ENCODE results near the gene WTIP.
"Not testable (repeated sequence)": the region's sequence is repeated elsewhere in the genome, so short reads cannot be mapped to it uniquely, and the experiment has no call there.

The WTIP gene

DNA sequence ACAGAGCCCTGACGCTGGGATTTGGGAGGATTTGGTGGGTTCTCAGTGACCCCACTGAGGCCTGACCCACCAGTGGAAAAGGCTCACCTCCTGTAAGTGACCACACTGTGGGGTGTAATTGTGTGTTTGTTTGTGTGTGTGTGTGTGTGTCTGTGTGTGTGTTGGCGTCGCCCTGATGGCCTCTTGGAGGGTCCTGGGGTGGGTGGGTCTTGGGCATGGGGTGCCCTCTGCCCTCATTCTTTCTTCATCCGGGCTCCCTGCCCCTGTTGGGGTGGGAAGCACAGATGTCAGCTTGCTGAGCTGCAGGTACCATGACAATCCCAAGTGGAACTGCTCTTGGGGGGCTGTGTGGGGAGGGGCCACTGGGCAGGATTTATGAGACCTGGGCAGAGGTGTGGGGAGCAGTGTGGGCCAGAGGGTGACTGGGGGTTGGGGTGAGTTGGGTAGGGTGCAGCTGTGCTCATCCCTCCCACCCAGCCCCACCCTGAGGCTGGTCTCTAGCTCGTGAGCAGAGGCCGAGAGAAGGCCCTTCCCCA lies 22.8 kb downstream of the WTIP start:
- DNase-seq: no peak

GRCh38 chr19:34504809-34505291 lies 23.3 kb downstream of the WTIP start:
- no peak for DNase-seq

GRCh38 chr19:34505321-34506025 lies 23.9 kb downstream of the WTIP start:
- DNase-seq: no peak

GRCh38 chr19:34506026-34506370 lies 24.4 kb downstream of the WTIP start:
- no peak for DNase-seq

- DNase-seq: no peak
Measured at GRCh38 chr19:34507414-34508067, 26.0 kb downstream of the WTIP start.

DNA sequence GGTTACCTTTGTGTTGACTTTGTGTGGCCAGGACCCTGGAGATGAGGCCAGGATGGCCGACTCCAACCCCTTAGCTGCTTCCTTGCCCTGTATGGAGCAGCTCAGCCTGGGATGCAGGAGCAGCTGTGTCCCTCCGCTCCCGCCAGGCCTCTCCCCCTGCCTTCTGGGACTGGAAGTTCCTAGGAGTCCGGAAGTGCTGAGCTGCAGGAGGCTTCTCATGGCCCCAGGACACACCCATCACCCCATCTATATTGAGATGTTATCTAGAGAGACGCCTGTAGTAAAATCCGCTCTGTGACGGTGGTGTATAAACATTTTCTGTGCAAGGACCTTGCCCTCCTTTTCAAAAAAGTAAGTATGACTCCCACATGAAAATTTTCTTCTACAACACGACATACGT lies 27.0 kb downstream of the WTIP start:
- no peak for DNase-seq

DNA sequence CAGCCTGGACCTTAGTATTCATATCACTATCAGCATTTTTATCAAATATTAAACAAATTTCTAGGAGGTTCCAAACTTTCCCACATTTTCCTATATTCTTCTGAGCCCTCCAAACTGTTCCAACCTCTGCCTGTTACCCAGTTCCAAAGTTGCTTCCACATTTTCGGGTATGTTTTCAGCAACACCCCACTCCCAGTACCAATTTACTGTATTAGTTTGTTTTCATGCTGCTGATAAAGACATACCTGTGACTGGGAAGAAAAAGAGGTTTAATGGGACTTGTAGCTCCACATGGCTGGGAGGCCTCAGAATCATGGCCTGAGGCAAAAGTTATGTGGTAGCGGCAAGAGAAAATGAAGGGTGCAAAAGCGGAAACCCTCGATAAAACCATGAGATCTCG lies 29.3 kb downstream of the WTIP start:
- DNase-seq: not testable (repeated sequence)

DNA sequence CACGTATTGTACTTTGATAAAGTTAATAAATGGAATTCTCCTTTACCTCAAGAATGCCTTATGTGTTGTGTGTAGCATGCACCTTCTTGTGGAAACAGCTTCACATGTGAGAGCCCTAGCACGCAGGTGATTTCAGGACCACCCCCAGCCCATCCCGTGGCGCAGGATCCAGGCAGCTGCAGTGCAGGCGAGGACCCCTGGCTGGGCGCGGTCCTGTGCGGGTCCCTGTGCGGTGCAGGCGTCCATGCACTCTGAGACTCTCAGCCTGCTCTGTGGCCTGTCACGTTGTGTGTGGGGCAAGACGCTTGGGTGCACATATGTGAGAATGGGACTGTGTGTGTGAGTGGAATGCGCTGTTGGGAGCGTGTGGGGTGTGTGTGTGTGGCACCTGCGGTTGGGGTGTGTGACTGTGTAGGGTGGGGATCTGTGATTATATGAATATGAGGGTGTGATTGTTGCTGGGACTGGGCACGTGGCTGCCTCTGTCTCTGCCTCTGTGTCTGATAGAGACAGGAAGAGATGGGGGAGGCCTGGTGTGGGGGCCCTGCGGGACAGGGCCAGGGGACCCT lies 30.8 kb downstream of the WTIP start:
- no peak for DNase-seq

GRCh38 chr19:34513767-34514166 lies 32.2 kb downstream of the WTIP start:
- no peak for DNase-seq

DNA sequence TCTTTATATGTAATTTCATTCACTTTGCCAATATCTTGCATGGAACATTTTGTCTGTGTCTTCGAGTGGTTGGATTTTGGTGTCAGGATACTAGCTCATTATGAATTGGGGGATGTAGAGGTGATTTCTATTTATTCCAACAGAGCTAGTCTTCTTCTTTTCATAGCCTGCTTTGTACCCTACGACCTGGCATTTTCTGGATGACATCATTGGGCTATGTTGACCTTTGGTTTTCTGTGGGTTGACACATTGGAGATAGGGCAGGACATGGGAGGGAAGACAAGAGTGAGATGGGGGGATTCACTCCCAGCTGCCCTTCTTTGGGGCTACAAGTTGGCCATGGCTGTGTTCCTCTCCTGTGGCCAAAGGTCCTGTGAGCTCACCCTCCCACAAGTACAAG lies 38.0 kb downstream of the WTIP start:
- DNase-seq: no peak

DNA sequence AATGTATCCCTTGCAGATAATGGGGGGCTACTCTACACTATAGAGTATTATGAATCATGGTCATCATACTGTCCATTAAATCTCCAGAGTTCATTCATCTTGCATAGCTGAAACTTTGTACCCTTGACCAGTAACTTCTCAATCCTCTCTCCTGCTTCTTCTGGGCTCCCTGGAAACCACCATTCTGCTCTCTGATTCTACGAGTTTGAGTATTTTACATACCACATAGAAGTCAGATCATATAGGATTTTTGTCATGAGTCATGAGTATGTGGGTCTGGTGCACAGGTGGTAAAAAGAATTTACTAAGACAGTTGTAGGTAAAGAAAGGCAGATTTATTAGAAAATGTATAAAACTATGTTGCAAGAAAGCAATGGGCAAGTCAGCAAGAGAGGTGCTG lies 41.9 kb downstream of the WTIP start:
- no peak for DNase-seq

DNA sequence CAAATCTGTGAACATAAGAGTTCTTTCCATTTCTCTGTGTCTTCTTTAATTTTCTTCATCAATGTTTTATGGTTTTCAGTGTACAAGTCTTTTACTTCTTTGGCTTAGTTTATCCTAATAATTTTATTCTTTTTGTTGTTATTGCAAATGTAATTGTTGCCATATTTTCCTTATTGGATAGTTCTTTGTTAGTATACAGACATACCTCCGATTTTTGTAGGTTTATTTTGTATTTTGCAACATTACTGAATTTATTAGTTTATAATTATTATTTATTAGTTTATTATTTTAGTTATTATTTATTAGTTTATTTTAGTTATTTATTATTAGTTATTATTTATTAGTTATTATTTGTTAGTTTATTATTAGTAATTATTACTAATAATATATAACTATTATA lies 43.4 kb downstream of the WTIP start:
- no peak for DNase-seq

GRCh38 chr19:34534206-34534605 lies 52.6 kb downstream of the WTIP start:
- DNase-seq: no peak

DNA sequence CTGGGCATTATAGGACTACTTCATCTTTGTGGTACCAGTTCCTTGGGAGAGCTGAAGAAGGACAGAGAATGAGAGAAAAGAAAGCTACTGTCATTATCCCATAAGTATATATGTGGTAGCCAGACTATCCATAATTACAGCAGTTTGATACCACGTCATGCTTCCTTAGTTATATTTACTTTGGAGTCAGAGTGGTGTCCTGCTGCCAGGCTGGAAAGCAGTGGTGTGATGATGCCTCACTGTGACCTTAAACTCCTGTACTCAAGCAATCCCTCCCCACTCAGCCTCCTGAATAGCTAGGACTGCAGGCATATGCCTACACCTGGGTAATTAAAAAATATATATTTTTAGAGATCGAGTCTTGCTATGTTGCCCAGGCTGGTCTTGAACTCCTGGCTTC lies 57.8 kb downstream of the WTIP start:
- no peak for DNase-seq

- no peak for DNase-seq
Measured at GRCh38 chr19:34540811-34541557, 59.4 kb downstream of the WTIP start.

DNA sequence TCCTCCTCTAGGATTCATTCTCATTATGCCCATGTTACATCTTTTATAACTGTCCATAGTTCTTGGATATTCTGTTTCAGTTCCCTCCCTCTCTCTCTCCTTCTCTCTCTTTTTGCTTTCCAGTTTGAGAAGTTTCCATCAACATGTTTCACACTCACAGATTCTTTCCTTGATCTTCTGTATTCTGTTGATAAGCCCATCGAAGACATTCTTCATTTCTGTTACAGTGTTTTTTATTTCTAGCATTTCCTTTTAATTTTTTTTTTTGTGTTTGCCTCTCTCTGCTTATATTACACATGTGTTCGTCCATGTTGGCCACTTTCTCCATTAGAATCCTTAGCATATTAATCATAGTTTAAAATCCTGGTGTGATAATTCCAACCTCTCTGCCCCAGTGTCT lies 68.3 kb downstream of the WTIP start:
- no peak for DNase-seq

DNA sequence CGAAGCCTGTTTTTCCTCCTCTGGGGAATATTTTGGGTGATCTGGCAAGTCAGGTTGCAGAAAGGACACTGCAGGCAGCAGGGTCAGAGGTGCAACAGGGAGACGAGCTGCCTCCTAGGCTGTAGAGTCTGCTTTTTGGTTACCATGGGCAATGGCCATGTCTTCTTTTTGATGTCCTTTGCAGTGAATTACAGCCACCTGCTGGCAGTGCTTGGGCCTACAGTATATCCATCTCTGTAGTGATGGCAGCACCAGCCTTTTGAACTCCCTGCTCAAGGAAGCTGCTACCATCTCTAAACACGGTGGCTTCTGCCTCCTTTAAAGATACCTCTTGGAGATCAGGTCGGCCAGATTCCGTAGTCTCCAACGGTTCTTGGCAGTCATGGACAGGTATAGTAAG lies 73.9 kb downstream of the WTIP start:
- DNase-seq: no peak

GRCh38 chr19:34556488-34556887 lies 74.9 kb downstream of the WTIP start:
- DNase-seq: no peak

DNA sequence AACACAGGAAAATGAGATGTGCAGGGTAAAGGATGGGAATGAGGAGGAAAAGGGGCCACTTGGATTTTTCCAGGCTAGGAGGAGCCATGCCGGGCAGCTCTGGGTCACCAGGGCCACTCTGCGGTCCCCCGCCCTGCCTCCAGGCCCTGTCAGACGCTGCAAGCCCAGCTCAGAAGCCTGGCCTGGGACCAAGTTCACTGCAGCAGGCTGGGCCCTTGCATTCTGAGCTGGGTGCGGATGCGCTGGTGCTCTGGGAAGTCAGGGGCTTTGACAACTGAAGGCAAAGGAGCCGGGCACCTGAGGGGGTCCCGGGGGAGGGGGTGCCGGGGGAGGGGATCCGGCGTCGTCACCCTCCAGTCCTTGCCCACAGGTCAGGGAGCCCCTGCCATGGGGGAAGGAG lies 77.5 kb downstream of the WTIP start:
- DNase-seq: no peak

DNA sequence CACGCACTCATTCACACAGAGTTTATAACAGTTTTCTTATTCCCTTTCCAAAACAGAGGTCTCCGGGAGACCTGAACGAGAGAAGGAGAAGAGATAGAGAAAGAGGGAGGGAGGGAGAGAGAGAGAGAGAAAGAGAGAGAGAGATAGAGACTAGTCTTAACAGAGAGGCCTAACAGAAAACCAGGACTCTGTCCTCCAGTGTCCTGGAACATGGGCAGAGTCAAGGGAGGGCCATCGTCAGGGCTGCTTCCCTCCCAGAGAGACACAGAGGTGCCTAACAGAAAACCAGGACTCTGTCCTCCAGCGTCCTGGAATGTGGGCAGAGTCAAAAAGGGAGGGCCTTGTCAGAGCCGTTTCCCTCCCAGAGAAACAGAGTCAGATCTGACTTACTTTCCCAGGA lies 78.7 kb downstream of the WTIP start:
- DNase-seq: no peak

Measured in NCI-H524 treated with DMSO at 0.1 percent for 48 hours (cell line).